SU-DHL-6 (cell line): Measurements from ENCODE around the gene OXNAD1.

Experiments used
- H2AFZ ChIP-seq: fragments of 200-600 bp; sonication (generic); 2 replicates; pipeline ENCODE4 v1.6.1; 2014; ENCODE audit warnings: low read depth, mild to moderate bottlenecking, moderate library complexity, mixed read lengths, antibody characterized with exemption, low read length; ENCODE audit not compliant: severe bottlenecking
- H3F3A ChIP-seq: fragments of 200-600 bp; shearing (Covaris generic); 2 replicates; pipeline ENCODE4 v1.6.0; 2016; ENCODE audit warnings: antibody characterized with exemption, mild to moderate bottlenecking; ENCODE audit not compliant: insufficient read depth
- H3K27ac ChIP-seq: fragments of 200-600 bp; sonication (generic); 2 replicates; pipeline ENCODE4 v1.5.1; 2016; ENCODE audit warnings: low read depth, mild to moderate bottlenecking, low read length, moderate library complexity, mixed read lengths
- H3K27me3 ChIP-seq: fragments of 200-600 bp; sonication (generic), shearing (Covaris generic); 2 replicates; pipeline ENCODE4 v1.6.0; 2014; ENCODE audit warnings: mild to moderate bottlenecking, low read length
- H3K36me3 ChIP-seq: fragments of 200-600 bp; sonication (generic); 2 replicates; pipeline ENCODE4 v1.6.1; 2014; ENCODE audit warnings: mild to moderate bottlenecking, low read length, mixed read lengths
- H3K4me2 ChIP-seq: fragments of 300-600, 200-600 bp; shearing (Covaris generic), sonication (generic); 2 replicates; pipeline ENCODE4 v1.6.0; 2014; ENCODE audit warnings: low read length, low read depth, mild to moderate bottlenecking; ENCODE audit not compliant: poor library complexity, severe bottlenecking
- H3K4me3 ChIP-seq: fragments of 200-600 bp; sonication (generic); 2 replicates; pipeline ENCODE4 v1.5.1; 2014; ENCODE audit warnings: antibody characterized with exemption, low read length, mild to moderate bottlenecking, mixed read lengths; ENCODE audit not compliant: insufficient read depth, poor library complexity, severe bottlenecking
- H3K79me2 ChIP-seq: fragments of 200-600 bp; sonication (generic); 2 replicates; pipeline ENCODE4 v1.6.1; 2014; ENCODE audit warnings: mild to moderate bottlenecking, low read length, moderate library complexity; ENCODE audit not compliant: insufficient read depth
- H3K9ac ChIP-seq: fragments of 200-600 bp; sonication (generic); 2 replicates; pipeline ENCODE4 v1.7.0; 2014; ENCODE audit warnings: mild to moderate bottlenecking, low read length
- H3K9me2 ChIP-seq: fragments of 200-600 bp; sonication (generic); replicated peaks from 2 replicates; pipeline ENCODE4 v1.6.1; 2014; ENCODE audit warnings: low read length; ENCODE audit not compliant: insufficient read depth
- H3K9me3 ChIP-seq: fragments of 200-600 bp; sonication (generic); 2 replicates; pipeline ENCODE4 v1.6.1; 2014; ENCODE audit warnings: low read length, mixed read lengths; ENCODE audit not compliant: insufficient read depth
- H4K20me1 ChIP-seq: fragments of 200-600 bp; sonication (generic); 2 replicates; pipeline ENCODE4 v1.6.1; 2014; ENCODE audit warnings: low read depth, mild to moderate bottlenecking, antibody characterized with exemption, low read length, moderate library complexity, mixed read lengths
- CTCF ChIP-seq: fragments of 200-600 bp; sonication (generic); IDR thresholded peaks from one replicate; pipeline ENCODE4 v1.5.1; 2017; ENCODE audit warnings: antibody characterized with exemption, mild to moderate bottlenecking, low read length, moderate library complexity; ENCODE audit not compliant: insufficient read depth, poor library complexity, severe bottlenecking
- EZH2phosphoT487 ChIP-seq: fragments of 200-600 bp; sonication (generic), shearing (Covaris generic); conservative IDR thresholded peaks from 2 replicates; pipeline ENCODE4 v1.6.1; 2018; ENCODE audit warnings: mild to moderate bottlenecking, antibody characterized with exemption, low read length, moderate library complexity, mixed read lengths

OXNAD1 gene

GRCh38 chr3:16243706-16244490, 21.1 kb upstream of the OXNAD1 start:
- H3K9me2 ChIP-seq: no peaks in the 10 kb centered on the region
- no peaks in the 10 kb centered on the region for H3K9me3 ChIP-seq
- no peak overlapping the region for H3K27ac ChIP-seq
- no peak overlapping the region for H2AFZ ChIP-seq
- no peak overlapping the region for H3K9ac ChIP-seq
- H3K4me3 ChIP-seq: no peak overlapping the region
- no peaks in the 10 kb centered on the region for H3F3A ChIP-seq
- TF ChIP-seq CTCF: no peak
- no peak for TF ChIP-seq EZH2phosphoT487
- H4K20me1 ChIP-seq: no peaks in the 10 kb centered on the region
- H3K27me3 ChIP-seq: no peaks in the 10 kb centered on the region
- H3K36me3 ChIP-seq: no peaks in the 10 kb centered on the region
- H3K79me2 ChIP-seq: no peaks in the 10 kb centered on the region
- H3K4me2 ChIP-seq: no peak overlapping the region

- Histone ChIP-seq H3F3A (no peaks in the 10 kb centered on the region), H3K27ac (no peak overlapping the region), H3K36me3 (no peaks in the 10 kb centered on the region), H3K4me2 (no peak overlapping the region), H3K9ac (no peak overlapping the region), H3K79me2 (no peaks in the 10 kb centered on the region), H4K20me1 (no peaks in the 10 kb centered on the region), H3K9me2 (no peaks in the 10 kb centered on the region), H3K27me3 (no peaks in the 10 kb centered on the region), H3K9me3 (no peaks in the 10 kb centered on the region), H2AFZ (no peak overlapping the region), H3K4me3 (no peak overlapping the region)
- TF ChIP-seq CTCF (no peak), EZH2phosphoT487 (no peak)
These were observed 19.4 kb upstream of the OXNAD1 start for GRCh38 chr3:16245609-16246008.

GRCh38 chr3:16247282-16248061, 17.5 kb upstream of the OXNAD1 start:
- no peak overlapping the region for H3K9ac ChIP-seq
- H2AFZ ChIP-seq: peak overlapping the region; percentile 24
- no peaks in the 10 kb centered on the region for H3K9me2 ChIP-seq
- H4K20me1 ChIP-seq: no peaks in the 10 kb centered on the region
- no peak overlapping the region for H3K4me3 ChIP-seq
- H3K27ac ChIP-seq: no peak overlapping the region
- no peaks in the 10 kb centered on the region for H3K27me3 ChIP-seq
- no peaks in the 10 kb centered on the region for H3F3A ChIP-seq
- TF ChIP-seq CTCF (peak; percentile 75), EZH2phosphoT487 (no peak)
- H3K9me3 ChIP-seq: no peaks in the 10 kb centered on the region
- H3K79me2 ChIP-seq: no peaks in the 10 kb centered on the region
- H3K36me3 ChIP-seq: no peaks in the 10 kb centered on the region
- H3K4me2 ChIP-seq: no peak overlapping the region
